HepG2 (cell line): ENCODE data around the gene CDC14B. TPM values are rescaled to one million over a fixed set of nuclear protein-coding genes. Genes with fewer than 3 reads are reported as not detected.

Source experiments
- AKAP8 ChIP-seq: sonication (generic); formaldehyde crosslinking; IDR thresholded peaks from 2 replicates; pipeline ENCODE4 v1.5.1; 2020; ENCODE audit warnings: mild to moderate bottlenecking, missing genetic modification reagents
- CERS6 ChIP-seq: sonication (generic); formaldehyde crosslinking; IDR thresholded peaks from 2 replicates; pipeline ENCODE4 v1.5.0; 2020; ENCODE audit warnings: missing genetic modification reagents
- FIP1L1 ChIP-seq: fragments of 200-400 bp; formaldehyde crosslinking; IDR thresholded peaks from 2 replicates; pipeline ENCODE4 v1.6.1; 2018; ENCODE audit warnings: low read depth, mild to moderate bottlenecking, low read length, moderate library complexity, borderline replicate concordance; ENCODE audit not compliant: insufficient read depth
- MAF1 ChIP-seq: sonication (generic); formaldehyde crosslinking; IDR thresholded peaks from 2 replicates; pipeline ENCODE4 v1.5.0; 2020; ENCODE audit warnings: missing genetic modification reagents, borderline replicate concordance
- MAFF ChIP-seq: IDR thresholded peaks from 2 replicates; pipeline ENCODE4 v1.6.1; 2011; ENCODE audit warnings: low read depth, low read length, improper control_type of control experiment
- SMC3 ChIP-seq: IDR thresholded peaks from 2 replicates; pipeline ENCODE4 v1.6.1; 2011; ENCODE audit warnings: low read length, improper control_type of control experiment
- ZNF142 ChIP-seq: sonication (generic); formaldehyde crosslinking; IDR thresholded peaks from 2 replicates; pipeline ENCODE4 v1.4.0; 2020; ENCODE audit warnings: missing genetic modification reagents
- ZNF253 ChIP-seq: sonication (generic); formaldehyde crosslinking; IDR thresholded peaks from 2 replicates; pipeline ENCODE4 v1.8.0; 2022; ENCODE audit warnings: mild to moderate bottlenecking, missing genetic modification reagents, borderline replicate concordance
- polyA plus RNA-seq, 8 experiments: library from polyadenylated mRNA; depleted of rRNA in 3 of 8; stranded (reverse) in 7 of 8; unstranded in 1 of 8; fragments of >200 nt; fragmentation: Illumina TruSeq in 4 of 8; extraction: Trizol in 4 of 8; gene quantifications; 2 replicates each; pipeline versions ENCODE4 v1.2.1 to v1.2.3, GENCODE V29; 2011 to 2016; ENCODE audit warnings: low read depth in 4 of 8, missing spikeins in 1 of 8, mixed read lengths in 1 of 8; ENCODE audit not compliant: insufficient read depth in 1 of 8
- total RNA-seq, 5 experiments: library from RNA; depleted of rRNA; stranded (reverse); fragments of >200 nt; fragmentation: Illumina TruSeq; extraction: Trizol; gene quantifications; 2 replicates each; pipeline ENCODE4 v1.2.3, GENCODE V29; 2016; ENCODE audit warnings: low read depth in 1 of 5
- TF ChIP-seq, protein P1 (sequence below): sonication (generic); formaldehyde crosslinking; IDR thresholded peaks from 2 replicates; pipeline ENCODE4 v1.9.0; 2021; ENCODE audit warnings: missing genetic modification reagents, borderline replicate concordance

CDC14B gene
- total and polyA plus RNA-seq, 2 of the 13 experiments (the other 11 are each of a cell fraction or from before 2014, with no cell fraction given): 25.8 to 33.3 TPM

GRCh38 chr9:96453625-96454024 is 166.0 kb downstream of the CDC14B start (continued):
- TF ChIP-seq ZNF142 (CRISPR knock-in tag) (no peak), CERS6 (CRISPR knock-in tag) (no peak), MAFF (0 out of 2 replicates have a peak, but pooled peaks have one; percentile 19), ZNF253 (CRISPR knock-in tag) (no peak), SMC3 (peak; percentile 43; the same call in 1 of the 2 replicates), FIP1L1 (no peak), AKAP8 (CRISPR knock-in tag) (no peak), MAF1 (no peak)
- TF ChIP-seq, protein P1, sequence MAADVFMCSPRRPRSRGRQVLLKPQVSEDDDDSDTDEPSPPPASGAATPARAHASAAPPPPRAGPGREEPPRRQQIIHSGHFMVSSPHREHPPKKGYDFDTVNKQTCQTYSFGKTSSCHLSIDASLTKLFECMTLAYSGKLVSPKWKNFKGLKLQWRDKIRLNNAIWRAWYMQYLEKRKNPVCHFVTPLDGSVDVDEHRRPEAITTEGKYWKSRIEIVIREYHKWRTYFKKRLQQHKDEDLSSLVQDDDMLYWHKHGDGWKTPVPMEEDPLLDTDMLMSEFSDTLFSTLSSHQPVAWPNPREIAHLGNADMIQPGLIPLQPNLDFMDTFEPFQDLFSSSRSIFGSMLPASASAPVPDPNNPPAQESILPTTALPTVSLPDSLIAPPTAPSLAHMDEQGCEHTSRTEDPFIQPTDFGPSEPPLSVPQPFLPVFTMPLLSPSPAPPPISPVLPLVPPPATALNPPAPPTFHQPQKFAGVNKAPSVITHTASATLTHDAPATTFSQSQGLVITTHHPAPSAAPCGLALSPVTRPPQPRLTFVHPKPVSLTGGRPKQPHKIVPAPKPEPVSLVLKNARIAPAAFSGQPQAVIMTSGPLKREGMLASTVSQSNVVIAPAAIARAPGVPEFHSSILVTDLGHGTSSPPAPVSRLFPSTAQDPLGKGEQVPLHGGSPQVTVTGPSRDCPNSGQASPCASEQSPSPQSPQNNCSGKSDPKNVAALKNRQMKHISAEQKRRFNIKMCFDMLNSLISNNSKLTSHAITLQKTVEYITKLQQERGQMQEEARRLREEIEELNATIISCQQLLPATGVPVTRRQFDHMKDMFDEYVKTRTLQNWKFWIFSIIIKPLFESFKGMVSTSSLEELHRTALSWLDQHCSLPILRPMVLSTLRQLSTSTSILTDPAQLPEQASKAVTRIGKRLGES: no peak
